HepG2 (cell line): ENCODE results near the gene C2. TPM values are rescaled to one million over a fixed set of nuclear protein-coding genes. Genes with fewer than 3 reads are reported as not detected.

Experiments
- ATF4 ChIP-seq, 2 experiments: fragments of 450-650 bp in 1 of 2; sonication (generic) in 1 of 2; formaldehyde crosslinking; IDR thresholded peaks; 2 replicates each; pipeline versions ENCODE4 v1.5.0 to v1.8.0; 2020 to 2022; ENCODE audit warnings: mild to moderate bottlenecking in 1 of 2, missing genetic modification reagents in 1 of 2
- BRCA1 ChIP-seq: sonication (generic); formaldehyde crosslinking; IDR thresholded peaks from 2 replicates; pipeline ENCODE4 v1.4.0; 2020; ENCODE audit warnings: missing genetic modification reagents
- CHD2 ChIP-seq: IDR thresholded peaks from 2 replicates; pipeline ENCODE4 v1.6.1; 2011; ENCODE audit warnings: low read depth, low read length, improper control_type of control experiment
- CREM ChIP-seq, 2 experiments: sonication (generic) in 1 of 2; formaldehyde crosslinking in 1 of 2; IDR thresholded peaks; 2 replicates each; pipeline versions ENCODE4 v1.4.0 to v1.6.1; 2016 to 2020; ENCODE audit warnings: antibody characterized with exemption in 1 of 2, mild to moderate bottlenecking in 1 of 2, missing genetic modification reagents in 1 of 2
- EEA1 ChIP-seq: sonication (generic); formaldehyde crosslinking; IDR thresholded peaks from 2 replicates; pipeline ENCODE4 v1.5.1; 2020; ENCODE audit warnings: mild to moderate bottlenecking, missing genetic modification reagents, borderline replicate concordance
- FOXK2 ChIP-seq: fragments of 450-650 bp; IDR thresholded peaks from 2 replicates; pipeline ENCODE4 v1.6.1; 2016
- GABPA ChIP-seq, 2 experiments: IDR thresholded peaks; 2 replicates each; pipeline ENCODE4 v1.6.1; 2011 to 2016; ENCODE audit warnings: low read depth in 2 of 2, low read length in 1 of 2, missing biosample characterization in 1 of 2, missing genetic modification characterization in 1 of 2
- HNRNPK ChIP-seq: fragments of 200-400 bp; formaldehyde crosslinking; IDR thresholded peaks from 2 replicates; pipeline ENCODE4 v1.6.1; 2018; ENCODE audit warnings: low read length, low read depth, moderate library complexity, mild to moderate bottlenecking; ENCODE audit not compliant: poor library complexity, severe bottlenecking
- NFE2 ChIP-seq: sonication (generic); formaldehyde crosslinking; IDR thresholded peaks from 2 replicates; pipeline ENCODE4 v1.4.0; 2020; ENCODE audit warnings: missing genetic modification reagents
- REPIN1 ChIP-seq: sonication (generic); formaldehyde crosslinking; IDR thresholded peaks from 2 replicates; pipeline ENCODE4 v1.8.0; 2022; ENCODE audit warnings: missing genetic modification reagents, low read depth, mild to moderate bottlenecking, borderline replicate concordance
- RXRA ChIP-seq: sonication (generic); formaldehyde crosslinking; IDR thresholded peaks from 2 replicates; pipeline ENCODE4 v1.5.1; 2020; ENCODE audit warnings: missing genetic modification reagents
- SMAD1 ChIP-seq: sonication (generic); formaldehyde crosslinking; IDR thresholded peaks from 2 replicates; pipeline ENCODE4 v1.4.0; 2020; ENCODE audit warnings: missing genetic modification reagents, low read depth, mild to moderate bottlenecking, borderline replicate concordance
- ZNF124 ChIP-seq: sonication (generic); formaldehyde crosslinking; IDR thresholded peaks from 2 replicates; pipeline ENCODE4 v1.4.0; 2020; ENCODE audit warnings: missing genetic modification reagents
- ZNF256 ChIP-seq: sonication (generic); formaldehyde crosslinking; conservative IDR thresholded peaks from 2 replicates; pipeline ENCODE4 v1.4.0; 2020; ENCODE audit warnings: missing genetic modification reagents
- ZNF362 ChIP-seq: sonication (generic); formaldehyde crosslinking; IDR thresholded peaks from 2 replicates; pipeline ENCODE4 v1.4.0; 2020; ENCODE audit warnings: missing genetic modification reagents, mild to moderate bottlenecking, borderline replicate concordance
- ZNF605 ChIP-seq: sonication (generic); formaldehyde crosslinking; IDR thresholded peaks from 2 replicates; pipeline ENCODE4 v1.8.0; 2022; ENCODE audit warnings: mild to moderate bottlenecking, missing genetic modification reagents
- ZSCAN30 ChIP-seq: sonication (generic); formaldehyde crosslinking; IDR thresholded peaks from 2 replicates; pipeline ENCODE4 v1.5.0; 2020; ENCODE audit warnings: mild to moderate bottlenecking, missing genetic modification reagents
- ZSCAN31 ChIP-seq: sonication (generic); formaldehyde crosslinking; IDR thresholded peaks from 2 replicates; pipeline ENCODE4 v1.5.0; 2020; ENCODE audit warnings: low read depth, mild to moderate bottlenecking, missing genetic modification reagents
- polyA plus RNA-seq, 8 experiments: library from polyadenylated mRNA; depleted of rRNA in 3 of 8; stranded (reverse) in 7 of 8; unstranded in 1 of 8; fragments of >200 nt; fragmentation: Illumina TruSeq in 4 of 8; extraction: Trizol in 4 of 8; gene quantifications; 2 replicates each; pipeline versions ENCODE4 v1.2.1 to v1.2.3, GENCODE V29; 2011 to 2016; ENCODE audit warnings: low read depth in 4 of 8, missing spikeins in 1 of 8, mixed read lengths in 1 of 8; ENCODE audit not compliant: insufficient read depth in 1 of 8
- total RNA-seq, 5 experiments: library from RNA; depleted of rRNA; stranded (reverse); fragments of >200 nt; fragmentation: Illumina TruSeq; extraction: Trizol; gene quantifications; 2 replicates each; pipeline ENCODE4 v1.2.3, GENCODE V29; 2016; ENCODE audit warnings: low read depth in 1 of 5
- TF ChIP-seq, protein P1 (sequence below): IDR thresholded peaks from 2 replicates; pipeline ENCODE4 v1.6.1; 2012; ENCODE audit warnings: low read length, improper control_type of control experiment
- TF ChIP-seq, protein P2 (sequence below): sonication (generic); formaldehyde crosslinking; IDR thresholded peaks from 2 replicates; pipeline ENCODE4 v1.4.0; 2020; ENCODE audit warnings: low read depth, mild to moderate bottlenecking, missing genetic modification reagents

Gene C2
- total and polyA plus RNA-seq, 2 of the 13 experiments (the other 11 are each of a cell fraction or from before 2014, with no cell fraction given) = 165 to 307 TPM

DNA sequence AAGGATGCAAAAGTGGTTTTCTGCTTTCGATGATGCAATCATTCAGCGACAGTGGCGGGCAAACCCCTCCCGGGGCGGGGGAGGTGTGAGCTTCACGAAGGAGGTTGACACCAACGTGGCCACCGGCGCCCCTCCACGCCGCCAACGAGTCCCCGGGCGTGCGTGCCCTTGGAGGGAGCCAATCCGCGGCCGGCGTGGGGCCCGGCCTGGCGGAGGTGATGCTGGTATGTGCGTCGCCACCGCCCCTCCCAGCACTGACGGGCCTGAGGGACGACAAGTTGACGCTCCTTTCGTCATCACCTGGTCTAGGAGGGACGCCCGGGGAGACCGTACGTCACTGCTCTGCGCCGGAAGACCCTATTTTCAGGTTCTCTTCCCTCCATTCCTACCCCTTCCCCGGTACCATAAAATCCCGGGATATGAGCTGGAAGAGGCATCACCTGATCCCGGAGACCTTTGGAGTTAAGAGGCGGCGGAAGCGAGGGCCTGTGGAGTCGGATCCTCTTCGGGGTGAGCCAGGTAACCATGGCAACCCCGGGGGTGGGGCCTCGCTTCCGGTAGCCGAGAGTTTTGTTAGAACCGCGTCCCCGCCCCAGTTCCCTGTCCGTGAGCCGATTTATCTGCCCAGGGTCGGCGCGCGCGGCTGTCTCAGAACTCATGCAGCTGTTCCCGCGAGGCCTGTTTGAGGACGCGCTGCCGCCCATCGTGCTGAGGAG is 44.6 kb downstream of the C2 start, which contains the start of gene DXO (continued):
- TF ChIP-seq, protein P1, sequence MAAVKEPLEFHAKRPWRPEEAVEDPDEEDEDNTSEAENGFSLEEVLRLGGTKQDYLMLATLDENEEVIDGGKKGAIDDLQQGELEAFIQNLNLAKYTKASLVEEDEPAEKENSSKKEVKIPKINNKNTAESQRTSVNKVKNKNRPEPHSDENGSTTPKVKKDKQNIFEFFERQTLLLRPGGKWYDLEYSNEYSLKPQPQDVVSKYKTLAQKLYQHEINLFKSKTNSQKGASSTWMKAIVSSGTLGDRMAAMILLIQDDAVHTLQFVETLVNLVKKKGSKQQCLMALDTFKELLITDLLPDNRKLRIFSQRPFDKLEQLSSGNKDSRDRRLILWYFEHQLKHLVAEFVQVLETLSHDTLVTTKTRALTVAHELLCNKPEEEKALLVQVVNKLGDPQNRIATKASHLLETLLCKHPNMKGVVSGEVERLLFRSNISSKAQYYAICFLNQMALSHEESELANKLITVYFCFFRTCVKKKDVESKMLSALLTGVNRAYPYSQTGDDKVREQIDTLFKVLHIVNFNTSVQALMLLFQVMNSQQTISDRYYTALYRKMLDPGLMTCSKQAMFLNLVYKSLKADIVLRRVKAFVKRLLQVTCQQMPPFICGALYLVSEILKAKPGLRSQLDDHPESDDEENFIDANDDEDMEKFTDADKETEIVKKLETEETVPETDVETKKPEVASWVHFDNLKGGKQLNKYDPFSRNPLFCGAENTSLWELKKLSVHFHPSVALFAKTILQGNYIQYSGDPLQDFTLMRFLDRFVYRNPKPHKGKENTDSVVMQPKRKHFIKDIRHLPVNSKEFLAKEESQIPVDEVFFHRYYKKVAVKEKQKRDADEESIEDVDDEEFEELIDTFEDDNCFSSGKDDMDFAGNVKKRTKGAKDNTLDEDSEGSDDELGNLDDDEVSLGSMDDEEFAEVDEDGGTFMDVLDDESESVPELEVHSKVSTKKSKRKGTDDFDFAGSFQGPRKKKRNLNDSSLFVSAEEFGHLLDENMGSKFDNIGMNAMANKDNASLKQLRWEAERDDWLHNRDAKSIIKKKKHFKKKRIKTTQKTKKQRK = no peak
- TF ChIP-seq SMAD1 = no peak; the same call in 1 of the 2 replicates
- TF ChIP-seq CHD2 = peak; percentile 86
- TF ChIP-seq GABPA (IDR thresholded peaks at IDR 0.05; ENCODE audit: low read depth, low read length) = peak; percentile 78
- peak; percentile 93 for TF ChIP-seq GABPA (CRISPR knock-in tag; IDR thresholded peaks at IDR 0.05; ENCODE audit: low read depth)
- TF ChIP-seq ZNF605 (CRISPR knock-in tag) = peak; percentile 25; the same call in 1 of the 2 replicates
- peak; percentile 38; the same call in 1 of the 2 replicates for TF ChIP-seq EEA1 (CRISPR knock-in tag)
- peak; percentile 49 for TF ChIP-seq RXRA (CRISPR knock-in tag)
- TF ChIP-seq ZNF256 (CRISPR knock-in tag) = peak; percentile 55; the same call in 1 of the 2 replicates
- peak; percentile 99 for TF ChIP-seq CREM (IDR thresholded peaks at IDR 0.05)
- peak; percentile 83 for TF ChIP-seq CREM (CRISPR knock-in tag; IDR thresholded peaks at IDR 0.05)
- peak; percentile 70; the same call in 1 of the 2 replicates for TF ChIP-seq ZNF124
- TF ChIP-seq ZSCAN31 (CRISPR knock-in tag) = peak; percentile 68
- no peak for TF ChIP-seq HNRNPK
- TF ChIP-seq REPIN1 (CRISPR knock-in tag) = no peak; the same call in 1 of the 2 replicates
- peak; percentile 88; the same call in 1 of the 2 replicates for TF ChIP-seq BRCA1
- TF ChIP-seq NFE2 = no peak
- TF ChIP-seq ZNF362 (CRISPR knock-in tag) = no peak; the same call in 1 of the 2 replicates
- TF ChIP-seq, protein P2, sequence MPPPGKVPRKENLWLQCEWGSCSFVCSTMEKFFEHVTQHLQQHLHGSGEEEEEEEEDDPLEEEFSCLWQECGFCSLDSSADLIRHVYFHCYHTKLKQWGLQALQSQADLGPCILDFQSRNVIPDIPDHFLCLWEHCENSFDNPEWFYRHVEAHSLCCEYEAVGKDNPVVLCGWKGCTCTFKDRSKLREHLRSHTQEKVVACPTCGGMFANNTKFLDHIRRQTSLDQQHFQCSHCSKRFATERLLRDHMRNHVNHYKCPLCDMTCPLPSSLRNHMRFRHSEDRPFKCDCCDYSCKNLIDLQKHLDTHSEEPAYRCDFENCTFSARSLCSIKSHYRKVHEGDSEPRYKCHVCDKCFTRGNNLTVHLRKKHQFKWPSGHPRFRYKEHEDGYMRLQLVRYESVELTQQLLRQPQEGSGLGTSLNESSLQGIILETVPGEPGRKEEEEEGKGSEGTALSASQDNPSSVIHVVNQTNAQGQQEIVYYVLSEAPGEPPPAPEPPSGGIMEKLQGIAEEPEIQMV = peak; percentile 83
- TF ChIP-seq FOXK2 = peak; percentile 47; the same call in 1 of the 2 replicates
- no peak for TF ChIP-seq ZSCAN30 (CRISPR knock-in tag)
- TF ChIP-seq ATF4 (CRISPR knock-in tag; IDR thresholded peaks at IDR 0.05) = peak; percentile 91 to 95; a peak in 3 of 4 replicates
